Retinal pigment epithelial cell (primary cell): ENCODE data around the gene CHCHD6.

Experiments used
- DNase-seq: peaks from one replicate; pipeline ENCODE4 v3.0.0-alpha.2; 2010; ENCODE audit warnings: low read depth
- H3K4me3 ChIP-seq: 2 replicates; pipeline ENCODE4 v1.5.1; 2011; ENCODE audit warnings: mild to moderate bottlenecking, low read length, control low read depth, moderate library complexity
- CTCF ChIP-seq: conservative IDR thresholded peaks from 2 replicates; pipeline ENCODE4 v1.5.1; 2011; ENCODE audit warnings: low read depth, low read length, control low read depth, inconsistent platforms

The CHCHD6 gene

DNA sequence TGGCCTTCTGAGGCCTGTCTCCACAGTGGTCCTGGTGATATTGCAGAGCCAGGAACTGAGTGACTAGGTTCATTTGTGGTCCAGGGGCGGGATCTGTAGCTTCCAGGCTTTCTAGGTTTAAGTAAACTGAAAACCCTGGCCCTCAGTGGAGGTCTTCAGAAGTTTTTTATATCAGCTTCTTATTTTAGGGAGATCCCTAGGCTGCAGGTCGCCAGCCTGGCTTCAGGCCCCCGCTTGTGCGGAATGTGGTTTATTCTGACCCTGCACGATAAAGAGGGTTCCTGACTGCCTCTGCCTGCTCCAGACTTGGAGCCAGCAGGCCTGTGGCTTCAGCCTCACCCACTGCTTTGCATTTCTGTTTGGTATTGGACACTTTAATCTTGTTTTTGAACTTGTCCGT, 145.0 kb downstream of the CHCHD6 start:
- TF ChIP-seq CTCF: no peak
- DNase-seq: no peak
- no peak overlapping the region for H3K4me3 ChIP-seq

GRCh38 chr3:126849768-126850167, 145.7 kb downstream of the CHCHD6 start:
- TF ChIP-seq CTCF: no peak
- DNase-seq: no peak
- H3K4me3 ChIP-seq: no peak overlapping the region

DNA sequence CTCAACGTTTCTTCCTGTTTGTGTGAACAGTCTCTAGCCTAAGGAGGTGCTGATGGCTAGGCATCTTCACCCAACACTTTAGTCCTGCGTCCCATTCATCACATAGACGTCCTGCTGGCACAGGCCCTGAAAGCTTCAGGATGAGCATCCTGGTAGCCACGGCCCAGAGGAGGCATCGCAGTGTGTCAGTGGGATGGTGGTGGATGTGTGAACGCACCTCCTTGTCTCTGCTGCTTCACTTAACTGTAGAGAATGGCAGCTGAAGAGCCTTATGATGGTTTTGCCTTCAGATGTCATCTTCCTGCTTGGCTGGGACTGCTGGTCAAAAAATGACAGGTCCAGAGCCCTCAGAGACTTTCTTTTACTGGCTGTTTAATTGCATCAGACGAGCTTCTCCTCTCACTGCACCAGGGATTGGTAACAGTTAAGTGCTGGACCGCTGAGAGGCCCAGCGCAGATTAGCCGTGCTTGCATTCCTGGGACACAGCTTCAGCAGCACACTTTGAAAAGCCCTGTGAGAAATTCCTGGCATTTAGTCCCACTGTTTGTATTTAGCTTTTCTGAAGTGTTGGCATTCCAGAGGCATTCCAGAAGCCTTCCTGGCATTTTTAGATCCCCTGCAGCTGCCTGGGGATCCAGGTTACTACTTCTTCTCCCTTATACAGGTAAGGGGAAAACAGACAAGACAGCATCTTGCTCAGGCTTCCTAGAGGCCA, 146.5 kb downstream of the CHCHD6 start:
- H3K4me3 ChIP-seq: no peak overlapping the region
- peak; percentile 95 for DNase-seq
- TF ChIP-seq CTCF: no peak

DNA sequence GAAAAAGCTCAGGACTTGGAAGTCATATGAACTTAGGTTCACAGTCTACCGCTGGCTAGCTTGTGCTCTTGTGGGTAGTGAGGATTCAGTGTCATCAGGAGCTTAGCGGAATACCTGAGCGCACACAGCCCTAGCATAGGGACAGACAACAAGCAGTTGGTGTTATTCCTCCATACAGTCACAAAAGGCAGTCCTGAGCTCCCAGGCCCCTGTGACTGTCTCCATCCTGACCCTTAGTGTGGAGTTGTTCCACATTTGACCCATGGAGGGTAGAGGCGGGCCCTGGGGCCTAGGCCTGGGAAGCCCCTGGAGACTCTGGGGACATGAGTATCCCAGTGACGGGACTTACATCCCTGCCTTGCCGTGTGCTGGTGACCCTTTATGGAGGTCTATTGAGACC, 147.3 kb downstream of the CHCHD6 start:
- H3K4me3 ChIP-seq: no peak overlapping the region
- TF ChIP-seq CTCF: no peak
- no peak for DNase-seq

DNA sequence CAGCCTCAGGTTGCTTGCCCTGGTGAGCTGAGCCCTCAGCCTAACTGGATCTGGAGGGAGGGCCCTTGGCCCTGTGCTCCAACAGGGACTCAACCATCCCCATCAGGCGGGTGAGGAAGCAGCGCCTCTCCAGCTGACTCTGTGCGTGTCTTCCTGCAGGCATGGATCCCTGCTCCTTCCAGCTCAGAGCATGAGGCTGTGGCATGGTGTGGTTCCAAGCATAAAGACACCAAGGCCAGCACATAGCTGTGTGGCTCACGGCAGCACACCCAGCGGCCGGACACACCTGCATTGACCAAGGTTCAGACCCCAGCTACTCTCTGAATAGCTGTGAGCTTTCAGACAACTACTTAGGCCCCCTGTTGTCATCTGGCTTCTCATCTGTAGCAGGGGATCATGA, 147.9 kb downstream of the CHCHD6 start:
- no peak for TF ChIP-seq CTCF
- no peak for DNase-seq
- H3K4me3 ChIP-seq: no peak overlapping the region

- TF ChIP-seq CTCF: no peak
- no peak overlapping the region for H3K4me3 ChIP-seq
- DNase-seq: no peak
Observed at GRCh38 chr3:126852511-126852910, 148.5 kb downstream of the CHCHD6 start.

DNA sequence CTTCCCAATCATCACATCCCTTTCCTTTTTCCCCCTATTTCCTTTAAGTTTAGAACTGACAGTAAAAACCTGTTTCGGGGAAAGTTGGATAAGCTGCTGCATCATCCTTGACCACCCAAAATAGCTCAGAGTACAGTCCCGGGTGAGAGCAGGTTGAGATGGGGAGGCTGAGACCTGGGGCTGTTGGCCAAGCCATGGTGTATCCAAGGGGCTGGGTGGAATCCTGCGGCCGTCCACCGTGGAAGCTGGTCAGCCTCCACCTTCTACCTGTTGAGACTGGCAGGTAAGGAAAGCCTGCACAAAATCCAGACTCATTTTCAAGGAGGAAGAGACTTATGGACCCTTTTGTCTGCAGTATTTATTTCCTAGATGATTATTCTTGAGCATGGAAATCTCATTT, 150.6 kb downstream of the CHCHD6 start:
- DNase-seq: no peak
- no peak for TF ChIP-seq CTCF
- no peak overlapping the region for H3K4me3 ChIP-seq
